Body of pancreas (tissue), 4 donors: ENCODE measurements around the gene PPME1. TPM values are rescaled to one million over a fixed set of nuclear protein-coding genes. Genes with fewer than 3 reads are reported as not detected.

Experiments
- ATAC-seq: fragments of 150-250 bp; one replicate; pipeline ENCODE4 v1.9.1; 2016
- DNase-seq, 4 donors: peaks; one replicate each; pipeline ENCODE4 v3.0.0-alpha.2; 2019
- H3K27ac ChIP-seq, 4 donors: fragments of 200-600 bp; sonication (generic); 1 replicate in 3 of 4; 2 replicates in 1 of 4; pipeline versions ENCODE4 v1.5.1 to v1.6.1; 2016 to 2019; ENCODE audit warnings: mild to moderate bottlenecking in 1 of 4, mixed read lengths in 1 of 4, moderate library complexity in 1 of 4
- H3K27me3 ChIP-seq, 2 donors: fragments of 200-600 bp; sonication (generic); one replicate each; pipeline ENCODE4 v1.6.0; 2016; ENCODE audit warnings: mild to moderate bottlenecking in 1 of 2
- H3K36me3 ChIP-seq, 2 donors: fragments of 200-600 bp; sonication (generic); replicated peaks in 1 of 2; 2 replicates each; pipeline ENCODE4 v1.5.1; 2016; ENCODE audit warnings: low read depth in 2 of 2; ENCODE audit not compliant: insufficient read depth in 1 of 2
- H3K4me1 ChIP-seq: fragments of 200-600 bp; sonication (generic); one replicate; pipeline ENCODE4 v1.6.0; 2016
- H3K4me3 ChIP-seq, 2 donors: fragments of 200-600 bp; sonication (generic); 1 replicate in 1 of 2; 2 replicates in 1 of 2; pipeline ENCODE4 v1.5.1; 2016 to 2019
- H3K9me3 ChIP-seq, 3 donors: fragments of 200-600 bp; sonication (generic); 1 replicate in 2 of 3; 2 replicates in 1 of 3; pipeline ENCODE4 v1.5.1; 2016
- CTCF ChIP-seq, 7 experiments: fragments of 450-650 bp in 4 of 7; fragments of 200-600 bp in 3 of 7; sonication (generic) in 3 of 7; IDR thresholded peaks; one replicate each; pipeline ENCODE4 v1.5.1; 2016 to 2019; ENCODE audit warnings: antibody characterized with exemption in 7 of 7
- POLR2A ChIP-seq, 3 donors: fragments of 450-650 bp; IDR thresholded peaks; one replicate each; pipeline ENCODE4 v1.6.1; 2016; ENCODE audit warnings: antibody characterized with exemption in 3 of 3, mild to moderate bottlenecking in 2 of 3
- WGBS, 2 donors: methylation state at CpG; one replicate each; pipeline ENCODE4 v1.1.5; 2017; 5-methylcytosine and 5-hydroxymethylcytosine counted together
- intact Hi-C: fragments of 100-400 bp; cut with DNase I; formaldehyde crosslinking; loops from one replicate; pipeline ENCODE4 v1.15.1; 2023
- total RNA-seq, 2 donors: library from RNA; depleted of rRNA; stranded (reverse); fragments of >200 nt; gene quantifications; one replicate each; pipeline ENCODE4 v1.1.0, GENCODE V29; 2016

PPME1 gene
- total RNA-seq, 2 donors from 2014 or later, result 10.9 to 12.9 TPM

GRCh38 chr11:74267014-74267413 lies 95.9 kb downstream of the PPME1 start:
- no peak for DNase-seq
- Histone ChIP-seq H3K36me3 (no peaks in the 10 kb centered on the region), H3K4me1 (no peaks in the 10 kb centered on the region), H3K27ac (no peak overlapping the region), H3K27me3 (no peaks in the 10 kb centered on the region), H3K4me3 (no peak overlapping the region), H3K9me3 (no peaks in the 10 kb centered on the region)
- intact Hi-C loops, result no loop called here
- ATAC-seq, result no peak
- 88 to 93% methylated on average over 5 to 6 of the region's 6 CpGs for WGBS, 2 donors
- TF ChIP-seq CTCF (IDR thresholded peaks at IDR 0.05), result no peak
- TF ChIP-seq POLR2A (IDR thresholded peaks at IDR 0.05), result no peak

- no peak overlapping the region for H3K27ac ChIP-seq
- no peak for TF ChIP-seq CTCF (IDR thresholded peaks at IDR 0.05)
- TF ChIP-seq POLR2A (IDR thresholded peaks at IDR 0.05), result no peak
- no peaks in the 10 kb centered on the region for H3K4me1 ChIP-seq
- ATAC-seq (no peak), DNase-seq (no peak)
- no peaks in the 10 kb centered on the region for H3K27me3 ChIP-seq
- no peaks in the 10 kb centered on the region for H3K9me3 ChIP-seq
- H3K4me3 ChIP-seq, result no peak overlapping the region
- intact Hi-C loops, result no loop called here
- no peaks in the 10 kb centered on the region for H3K36me3 ChIP-seq
- WGBS, 2 donors, result 75 to 81% methylated on average over 4 of the region's 4 CpGs
Measured at GRCh38 chr11:74268456-74268855, 97.4 kb downstream of the PPME1 start.

- no peak for DNase-seq
- no peak for ATAC-seq
- Histone ChIP-seq H3K4me3 (no peak overlapping the region), H3K4me1 (no peaks in the 10 kb centered on the region), H3K27me3 (no peaks in the 10 kb centered on the region), H3K27ac (no peak overlapping the region), H3K9me3 (no peaks in the 10 kb centered on the region), H3K36me3 (no peaks in the 10 kb centered on the region)
- intact Hi-C loops, result no loop called here
- 66 to 73% methylated on average over 11 of the region's 11 CpGs for WGBS, 2 donors
- TF ChIP-seq CTCF (IDR thresholded peaks at IDR 0.05) (no peak), POLR2A (IDR thresholded peaks at IDR 0.05) (no peak)
Measured at GRCh38 chr11:74269161-74269811, 98.2 kb downstream of the PPME1 start.

GRCh38 chr11:74272276-74272675 lies 101.2 kb downstream of the PPME1 start:
- TF ChIP-seq POLR2A (IDR thresholded peaks at IDR 0.05), result no peak
- no peak for TF ChIP-seq CTCF (IDR thresholded peaks at IDR 0.05)
- no peak overlapping the region for H3K4me3 ChIP-seq
- H3K36me3 ChIP-seq, result no peaks in the 10 kb centered on the region
- intact Hi-C loops, result no loop called here
- ATAC-seq, result no peak
- H3K9me3 ChIP-seq, result no peaks in the 10 kb centered on the region
- H3K27ac ChIP-seq, result no peak overlapping the region
- no peaks in the 10 kb centered on the region for H3K27me3 ChIP-seq
- WGBS, 2 donors, result 91% methylated on average over 4 of the region's 4 CpGs
- H3K4me1 ChIP-seq, result no peaks in the 10 kb centered on the region
- no peak for DNase-seq

- Histone ChIP-seq H3K9me3 (no peaks in the 10 kb centered on the region), H3K4me1 (no peaks in the 10 kb centered on the region), H3K36me3 (no peaks in the 10 kb centered on the region), H3K27ac (no peak overlapping the region), H3K27me3 (no peaks in the 10 kb centered on the region), H3K4me3 (no peak overlapping the region)
- 83 to 85% methylated on average over 2 of the region's 2 CpGs for WGBS, 2 donors
- no peak for ATAC-seq
- intact Hi-C loops, result no loop called here
- TF ChIP-seq CTCF (IDR thresholded peaks at IDR 0.05) (no peak), POLR2A (IDR thresholded peaks at IDR 0.05) (no peak)
- DNase-seq, result no peak
Measured at GRCh38 chr11:74276581-74276980, 105.5 kb downstream of the PPME1 start.
